Neuronal stem cell (in vitro differentiated cells): ENCODE measurements around the gene RPL34. TPM values are rescaled to one million over a fixed set of nuclear protein-coding genes. Genes with fewer than 3 reads are reported as not detected.

Experiments
- DNase-seq: peaks from one replicate; pipeline ENCODE4 v3.0.0-alpha.2; 2013; ENCODE audit warnings: low spot score
- H2AFZ ChIP-seq: one replicate; pipeline ENCODE4 v1.6.1; 2013; ENCODE audit warnings: mild to moderate bottlenecking, low read length, inconsistent platforms
- H2AK5ac ChIP-seq: 2 replicates; pipeline ENCODE4 v1.6.1; 2013; ENCODE audit warnings: low read depth, mild to moderate bottlenecking, inconsistent platforms, low read length, moderate library complexity, mixed read lengths
- H2BK120ac ChIP-seq: 2 replicates; pipeline ENCODE4 v1.6.1; 2013; ENCODE audit warnings: low read depth, mild to moderate bottlenecking, inconsistent platforms, low read length, moderate library complexity, mixed read lengths
- H2BK12ac ChIP-seq: one replicate; pipeline ENCODE4 v1.6.1; 2013; ENCODE audit warnings: low read length, inconsistent platforms
- H2BK15ac ChIP-seq: 2 replicates; pipeline ENCODE4 v1.6.1; 2013; ENCODE audit warnings: mild to moderate bottlenecking, low read length, inconsistent platforms, mixed read lengths
- H2BK5ac ChIP-seq: one replicate; pipeline ENCODE4 v1.6.1; 2013; ENCODE audit warnings: inconsistent platforms, mild to moderate bottlenecking, low read length, moderate library complexity
- H3K14ac ChIP-seq: one replicate; pipeline ENCODE4 v1.6.1; 2013; ENCODE audit warnings: low read length, inconsistent platforms
- H3K18ac ChIP-seq: 2 replicates; pipeline ENCODE4 v1.6.1; 2013; ENCODE audit warnings: low read length, inconsistent platforms
- H3K23ac ChIP-seq: 2 replicates; pipeline ENCODE4 v1.6.1; 2013; ENCODE audit warnings: low read depth, mild to moderate bottlenecking, mixed read lengths, low read length, inconsistent platforms; ENCODE audit not compliant: poor library complexity
- H3K27ac ChIP-seq: replicated peaks from 3 replicates; pipeline ENCODE4 v1.5.1; 2013; ENCODE audit warnings: low read length, inconsistent platforms
- H3K27me3 ChIP-seq, 3 experiments: 2 replicates each; pipeline ENCODE4 v1.6.1; 2013; ENCODE audit warnings: low read length in 3 of 3, mild to moderate bottlenecking in 2 of 3, inconsistent platforms in 1 of 3, low read depth in 1 of 3, mixed read lengths in 1 of 3, moderate library complexity in 1 of 3; ENCODE audit not compliant: control insufficient read depth in 3 of 3, insufficient read depth in 3 of 3
- H3K36me3 ChIP-seq, 2 donors: replicated peaks in 1 of 2; 2 replicates each; pipeline ENCODE4 v1.6.1; 2013; ENCODE audit warnings: low read length in 2 of 2; ENCODE audit not compliant: control insufficient read depth in 2 of 2, insufficient read depth in 2 of 2
- H3K4ac ChIP-seq: 2 replicates; pipeline ENCODE4 v1.6.1; 2013; ENCODE audit warnings: inconsistent platforms, mild to moderate bottlenecking, low read length, moderate library complexity
- H3K4me1 ChIP-seq, 2 donors: 1 replicate in 1 of 2; 2 replicates in 1 of 2; pipeline ENCODE4 v1.6.1; 2013; ENCODE audit warnings: low read length in 2 of 2, low read depth in 1 of 2; ENCODE audit not compliant: control insufficient read depth in 2 of 2, insufficient read depth in 1 of 2
- H3K4me2 ChIP-seq: one replicate; pipeline ENCODE4 v1.6.1; 2013; ENCODE audit warnings: mild to moderate bottlenecking, low read length, inconsistent platforms; ENCODE audit not compliant: insufficient read depth, poor library complexity, severe bottlenecking
- H3K4me3 ChIP-seq, 2 donors: 2 replicates each; pipeline ENCODE4 v1.5.1; 2013; ENCODE audit warnings: low read length in 2 of 2, mild to moderate bottlenecking in 2 of 2, inconsistent platforms in 1 of 2, moderate library complexity in 1 of 2
- H3K79me1 ChIP-seq: one replicate; pipeline ENCODE4 v1.6.1; 2013; ENCODE audit warnings: low read depth, mild to moderate bottlenecking, inconsistent platforms, low read length, moderate library complexity
- H3K9ac ChIP-seq: one replicate; pipeline ENCODE4 v1.6.1; 2013; ENCODE audit warnings: mild to moderate bottlenecking, low read depth, low read length, inconsistent platforms; ENCODE audit not compliant: poor library complexity
- H3K9me3 ChIP-seq, 2 donors: replicated peaks in 1 of 2; 2 replicates each; pipeline versions ENCODE3 to v1.6.1; 2013; ENCODE audit warnings: low read length in 2 of 2, mild to moderate bottlenecking in 2 of 2, inconsistent platforms in 1 of 2, low read depth in 1 of 2, mixed read lengths in 1 of 2, moderate library complexity in 1 of 2; ENCODE audit not compliant: control insufficient read depth in 2 of 2, insufficient read depth in 1 of 2
- H4K8ac ChIP-seq: one replicate; pipeline ENCODE4 v1.6.1; 2013; ENCODE audit warnings: low read depth, mild to moderate bottlenecking, inconsistent platforms, low read length, moderate library complexity
- H4K91ac ChIP-seq: one replicate; pipeline ENCODE4 v1.6.1; 2013; ENCODE audit warnings: low read length, low read depth, mild to moderate bottlenecking, inconsistent platforms; ENCODE audit not compliant: poor library complexity
- WGBS, 2 donors: extraction: QIAGEN DNeasy Blood & Tissue Kit; methylation state at CpG; one replicate each; pipeline ENCODE4 v1.1.7; 2013; ENCODE audit warnings: missing lambda C conversion rate in 2 of 2, mixed read lengths in 1 of 2; ENCODE audit not compliant: insufficient read length in 2 of 2, insufficient replicate concordance in 1 of 2; ENCODE audit errors: extremely low coverage in 2 of 2; 5-methylcytosine and 5-hydroxymethylcytosine counted together
- small RNA-seq: library from polyadenylated mRNA; stranded (forward); fragments of <200 nt; extraction: miRNeasy Mini kit (QIAGEN cat#:217004); gene quantifications from one replicate; pipeline ENCODE3, GENCODE V24; 2013; ENCODE audit not compliant: insufficient read depth

The RPL34 gene

DNA sequence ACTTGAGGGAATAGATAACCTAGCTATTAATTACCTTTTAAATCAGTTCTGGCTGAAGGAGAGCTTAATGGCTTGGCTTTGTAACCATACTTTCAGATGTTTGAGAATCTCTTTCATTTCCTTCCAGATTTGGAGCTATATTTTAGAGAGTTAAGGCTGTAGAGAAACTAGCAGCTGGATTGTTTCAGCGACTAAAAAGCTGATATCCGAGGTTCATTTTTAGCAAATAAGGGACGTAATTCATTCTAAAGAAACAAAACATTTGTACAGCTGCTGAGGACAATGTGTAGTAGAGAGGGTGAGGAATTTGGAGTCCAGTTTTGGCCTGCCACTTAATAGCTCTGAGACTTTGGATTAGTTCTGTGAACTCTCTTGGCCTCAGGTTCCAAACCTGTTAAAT is 42.3 kb downstream of the RPL34 start:
- no peak overlapping the region for H3K9ac ChIP-seq
- WGBS, 2 donors, result no CpG with 5 or more reads among the region's 3 CpGs

DNA sequence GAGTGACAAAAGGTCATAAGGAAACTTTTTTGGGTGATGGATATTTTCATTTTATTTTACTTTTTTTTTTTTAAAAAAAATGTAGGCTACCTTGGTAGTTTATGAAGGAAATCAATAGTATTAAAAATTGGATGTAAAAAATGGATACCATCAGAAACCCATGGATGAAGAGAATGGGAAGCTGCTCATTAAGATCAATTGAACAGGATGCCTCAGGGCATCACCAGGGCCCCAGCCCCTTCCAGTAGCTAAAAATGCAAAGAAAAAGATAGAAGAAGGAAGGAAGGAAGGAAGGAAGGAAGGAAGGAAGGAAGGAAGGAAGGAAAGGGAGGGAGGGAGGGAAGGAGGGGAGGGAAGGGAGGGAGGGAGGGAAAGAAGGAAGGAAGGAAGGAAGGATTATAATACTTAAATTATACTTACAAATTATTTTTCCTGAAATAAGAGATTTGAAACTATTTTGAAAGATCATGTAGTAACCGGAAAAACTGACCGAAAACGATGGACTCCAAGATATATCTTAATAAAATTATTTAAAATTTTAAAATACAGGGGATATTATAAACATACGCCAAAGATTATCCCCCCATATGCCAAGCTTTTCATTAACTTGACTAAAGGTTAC is 54.1 kb downstream of the RPL34 start:
- WGBS, 2 donors, result no CpG with 5 or more reads among the region's 4 CpGs
- no peak overlapping the region for H3K18ac ChIP-seq

More for the DNA sequence above, 42.3 kb downstream of the RPL34 start:
- H2AK5ac ChIP-seq, result no peak overlapping the region
- H3K18ac ChIP-seq, result no peak overlapping the region
- no peaks in the 10 kb centered on the region for H3K27me3 ChIP-seq
- H3K23ac ChIP-seq, result no peak overlapping the region
- no peak overlapping the region for H2BK12ac ChIP-seq
- H3K14ac ChIP-seq, result no peak overlapping the region
- no peak overlapping the region for H4K8ac ChIP-seq
- no peak overlapping the region for H2BK120ac ChIP-seq
- H3K36me3 ChIP-seq, result peaks cover 8 to 90% of the 10 kb centered on the region in 2 donors
- no peak overlapping the region for H3K4me3 ChIP-seq
- no peak overlapping the region for H2BK15ac ChIP-seq
- no peak overlapping the region for H2AFZ ChIP-seq
- H3K27ac ChIP-seq, result no peak overlapping the region
- no peak for DNase-seq
- H3K4ac ChIP-seq, result no peak overlapping the region
- no peaks in the 10 kb centered on the region for H3K79me1 ChIP-seq
- H3K9me3 ChIP-seq, result peaks cover 0 to 9% of the 10 kb centered on the region in 2 donors
- H3K4me1 ChIP-seq, result no peaks in the 10 kb centered on the region
- no peak overlapping the region for H3K4me2 ChIP-seq
- no peak overlapping the region for H4K91ac ChIP-seq
- no peak overlapping the region for H2BK5ac ChIP-seq

More for the DNA sequence above, 54.1 kb downstream of the RPL34 start:
- H3K27ac ChIP-seq, result no peak overlapping the region
- peaks cover 2 to 22% of the 10 kb centered on the region in 2 donors for H3K36me3 ChIP-seq
- no peak overlapping the region for H3K4me2 ChIP-seq
- no peak overlapping the region for H2BK12ac ChIP-seq
- H3K9ac ChIP-seq, result no peak overlapping the region
- H2AFZ ChIP-seq, result no peak overlapping the region
- H3K27me3 ChIP-seq, result no peaks in the 10 kb centered on the region
- no peak overlapping the region for H3K23ac ChIP-seq
- no peak overlapping the region for H3K4me3 ChIP-seq
- H2BK120ac ChIP-seq, result no peak overlapping the region
- H3K9me3 ChIP-seq, result no peaks in the 10 kb centered on the region
- H3K4ac ChIP-seq, result no peak overlapping the region
- H2BK5ac ChIP-seq, result no peak overlapping the region
- no peak for DNase-seq
- H3K79me1 ChIP-seq, result no peaks in the 10 kb centered on the region
- no peak overlapping the region for H3K14ac ChIP-seq
- H3K4me1 ChIP-seq, result no peaks in the 10 kb centered on the region
- H4K8ac ChIP-seq, result no peak overlapping the region
- no peak overlapping the region for H4K91ac ChIP-seq
- no peak overlapping the region for H2BK15ac ChIP-seq
- H2AK5ac ChIP-seq, result no peak overlapping the region

Small RNA genes within 50 kb of the gene (small RNA-seq; reads per million reads assigned to genes)
- gene RNU6-431P, result not detected
